HG03520 (cell line): ENCODE measurements around the gene MREG.

Experiments
- ATAC-seq: cut with Tn5 transposase; IDR thresholded peaks from one replicate; pipeline ENCODE4 v1.9.1; 2021; ENCODE audit warnings: mild to moderate bottlenecking, moderate library complexity; ENCODE audit not compliant: unreplicated experiment

MREG gene

GRCh38 chr2:216013080-216013909, at the start of gene MREG:
Gene MREG, minus strand, starts transcription at chr2:216013551. Its CDS starts 224 bp downstream, at chr2:216013327.
- peak; percentile 37 for ATAC-seq

- ATAC-seq: no peak
Observed at GRCh38 chr2:216059233-216059834, 46.0 kb upstream of the MREG start.

GRCh38 chr2:216057688-216058193, 44.4 kb upstream of the MREG start:
- peak; percentile 75 for ATAC-seq

GRCh38 chr2:216056739-216057138, 43.4 kb upstream of the MREG start:
- peak; percentile 46 for ATAC-seq

GRCh38 chr2:216055680-216056079, 42.3 kb upstream of the MREG start:
- ATAC-seq: no peak

GRCh38 chr2:216052420-216052819, 39.1 kb upstream of the MREG start:
- ATAC-seq: no peak

GRCh38 chr2:216051350-216051749, 38.0 kb upstream of the MREG start:
- ATAC-seq: no peak

- ATAC-seq: no peak
Observed at GRCh38 chr2:216049452-216049851, 36.1 kb upstream of the MREG start.

- no peak for ATAC-seq
Observed at GRCh38 chr2:216047397-216047796, 34.0 kb upstream of the MREG start.

GRCh38 chr2:216044883-216045486, 31.6 kb upstream of the MREG start:
- peak; percentile 97 for ATAC-seq

- no peak for ATAC-seq
Observed at GRCh38 chr2:216043949-216044348, 30.6 kb upstream of the MREG start.

GRCh38 chr2:216041438-216041837, 28.1 kb upstream of the MREG start:
- no peak for ATAC-seq

GRCh38 chr2:216039918-216040317, 26.6 kb upstream of the MREG start:
- ATAC-seq: no peak

- no peak for ATAC-seq
Observed at GRCh38 chr2:216034065-216034464, 20.7 kb upstream of the MREG start.

- no peak for ATAC-seq
Observed at GRCh38 chr2:216033403-216033802, 20.1 kb upstream of the MREG start.

- ATAC-seq: peak; percentile 80
Observed at GRCh38 chr2:216031960-216032689, 18.8 kb upstream of the MREG start.

- ATAC-seq: no peak
Observed at GRCh38 chr2:216030216-216030615, 16.9 kb upstream of the MREG start.

GRCh38 chr2:216029416-216030129, 16.2 kb upstream of the MREG start:
- ATAC-seq: no peak

GRCh38 chr2:216024779-216025336, 11.5 kb upstream of the MREG start:
- ATAC-seq: no peak

- peak; percentile 86 for ATAC-seq
Observed at GRCh38 chr2:216023055-216023648, 9.8 kb upstream of the MREG start.
